H9 (cell line): ENCODE results near the gene ZBTB17. TPM values are rescaled to one million over a fixed set of nuclear protein-coding genes. Genes with fewer than 3 reads are reported as not detected.

Experiments
- DNase-seq: peaks from one replicate; pipeline ENCODE4 v3.0.0-alpha.2; 2017
- H2AFZ ChIP-seq: one replicate; pipeline ENCODE4 v1.6.1; 2013; ENCODE audit warnings: mild to moderate bottlenecking, low read length, control low read depth, moderate library complexity
- H2AK5ac ChIP-seq: 2 replicates; pipeline ENCODE4 v1.6.1; 2013; ENCODE audit warnings: low read length, control low read depth, mixed read lengths; ENCODE audit not compliant: insufficient read length
- H2BK120ac ChIP-seq: one replicate; pipeline ENCODE4 v1.6.1; 2013; ENCODE audit warnings: low read depth, mild to moderate bottlenecking, low read length, control low read depth, inconsistent platforms; ENCODE audit not compliant: poor library complexity, severe bottlenecking
- H2BK12ac ChIP-seq: 2 replicates; pipeline ENCODE4 v1.6.1; 2013; ENCODE audit warnings: low read length, control low read depth, mixed read lengths, low read depth; ENCODE audit not compliant: insufficient read length
- H2BK15ac ChIP-seq: 2 replicates; pipeline ENCODE4 v1.6.1; 2013; ENCODE audit warnings: low read depth, low read length, control low read depth
- H2BK20ac ChIP-seq: one replicate; pipeline ENCODE4 v1.6.1; 2013; ENCODE audit warnings: low read depth, mild to moderate bottlenecking, low read length, control low read depth, inconsistent platforms; ENCODE audit not compliant: poor library complexity, severe bottlenecking
- H2BK5ac ChIP-seq: 2 replicates; pipeline ENCODE4 v1.6.1; 2013; ENCODE audit warnings: low read length, control low read depth, mixed read lengths; ENCODE audit not compliant: insufficient read length
- H3K14ac ChIP-seq: 2 replicates; pipeline ENCODE4 v1.6.1; 2013; ENCODE audit warnings: low read length, control low read depth; ENCODE audit not compliant: insufficient read depth
- H3K18ac ChIP-seq: 2 replicates; pipeline ENCODE4 v1.6.1; 2013; ENCODE audit warnings: low read depth, mild to moderate bottlenecking, mixed read lengths, low read length, control low read depth; ENCODE audit not compliant: insufficient read length
- H3K23ac ChIP-seq: 2 replicates; pipeline ENCODE4 v1.6.1; 2013; ENCODE audit warnings: low read length, control low read depth, mixed read lengths, low read depth; ENCODE audit not compliant: insufficient read length
- H3K23me2 ChIP-seq: 2 replicates; pipeline ENCODE4 v1.6.1; 2013; ENCODE audit warnings: low read depth, mild to moderate bottlenecking, mixed read lengths, low read length, control low read depth; ENCODE audit not compliant: insufficient read length, poor library complexity, severe bottlenecking
- H3K27ac ChIP-seq: 2 replicates; pipeline ENCODE4 v1.5.1; 2013; ENCODE audit warnings: low read length, control low read depth, mixed read lengths, low read depth; ENCODE audit not compliant: insufficient read length
- H3K27me3 ChIP-seq: 2 replicates; pipeline ENCODE4 v1.6.1; 2013; ENCODE audit warnings: low read length, control low read depth, inconsistent platforms; ENCODE audit not compliant: insufficient read depth
- H3K4ac ChIP-seq: 2 replicates; pipeline ENCODE4 v1.6.1; 2013; ENCODE audit warnings: low read depth, mild to moderate bottlenecking, control low read depth, inconsistent platforms, low read length, moderate library complexity
- H3K4me1 ChIP-seq: 2 replicates; pipeline ENCODE4 v1.6.1; 2013; ENCODE audit warnings: low read length, control low read depth, inconsistent platforms; ENCODE audit not compliant: insufficient read depth
- H3K4me2 ChIP-seq: 2 replicates; pipeline ENCODE4 v1.6.1; 2013; ENCODE audit warnings: low read length, control low read depth, mixed read lengths; ENCODE audit not compliant: insufficient read length, insufficient read depth
- H3K56ac ChIP-seq: 2 replicates; pipeline ENCODE4 v1.6.1; 2013; ENCODE audit warnings: low read depth, mild to moderate bottlenecking, mixed read lengths, low read length, control low read depth; ENCODE audit not compliant: insufficient read length
- H3K79me1 ChIP-seq: 2 replicates; pipeline ENCODE4 v1.6.1; 2013; ENCODE audit warnings: low read depth, mild to moderate bottlenecking, moderate library complexity, low read length, control low read depth, inconsistent platforms; ENCODE audit not compliant: insufficient read depth, poor library complexity, severe bottlenecking
- H3K79me2 ChIP-seq: 2 replicates; pipeline ENCODE4 v1.6.1; 2013; ENCODE audit warnings: low read length, control low read depth, inconsistent platforms; ENCODE audit not compliant: insufficient read depth
- H3K9ac ChIP-seq: 2 replicates; pipeline ENCODE4 v1.6.1; 2013; ENCODE audit warnings: low read length, control low read depth, mixed read lengths; ENCODE audit not compliant: insufficient read length; ENCODE audit errors: extremely low read depth
- H3K9me3 ChIP-seq: one replicate; pipeline ENCODE4 v1.6.1; 2013; ENCODE audit warnings: low read depth, low read length, inconsistent platforms; ENCODE audit not compliant: control insufficient read depth
- H3T11ph ChIP-seq: one replicate; pipeline ENCODE4 v1.6.1; 2013; ENCODE audit warnings: mild to moderate bottlenecking, low read length, control low read depth, inconsistent platforms
- H4K20me1 ChIP-seq: one replicate; pipeline ENCODE4 v1.6.1; 2013; ENCODE audit not compliant: control insufficient read depth, insufficient read length, insufficient read depth
- H4K5ac ChIP-seq: 2 replicates; pipeline ENCODE4 v1.6.1; 2013; ENCODE audit warnings: low read depth, mild to moderate bottlenecking, mixed read lengths, low read length, control low read depth; ENCODE audit not compliant: insufficient read length
- H4K8ac ChIP-seq: replicated peaks from 2 replicates; pipeline ENCODE4 v1.6.1; 2013; ENCODE audit warnings: low read length, control low read depth, mixed read lengths, low read depth; ENCODE audit not compliant: insufficient read length
- H4K91ac ChIP-seq: 2 replicates; pipeline ENCODE4 v1.6.1; 2013; ENCODE audit warnings: low read depth, mild to moderate bottlenecking, moderate library complexity, mixed read lengths, low read length, control low read depth; ENCODE audit not compliant: insufficient read length
- H3K27ac Mint-ChIP-seq, 3 experiments: 2 replicates in 2 of 3; 3 replicates in 1 of 3; pipeline ENCODE4 v1.8.0; 2020 to 2021; ENCODE audit warnings: mixed read lengths in 3 of 3, mild to moderate bottlenecking in 1 of 3, moderate library complexity in 1 of 3
- H3K27me3 Mint-ChIP-seq: 2 replicates; pipeline ENCODE4 v1.8.0; 2021; ENCODE audit warnings: low read depth, mild to moderate bottlenecking, moderate library complexity, mixed read lengths
- H3K36me3 Mint-ChIP-seq, 3 experiments: 2 replicates in 2 of 3; 3 replicates in 1 of 3; pipeline ENCODE4 v1.8.0; 2020 to 2021; ENCODE audit warnings: low read depth in 3 of 3, mixed read lengths in 3 of 3; ENCODE audit not compliant: insufficient read depth in 1 of 3
- H3K4me1 Mint-ChIP-seq, 2 experiments: 2 replicates each; pipeline ENCODE4 v1.8.0; 2020; ENCODE audit warnings: mixed read lengths in 2 of 2
- H3K4me3 Mint-ChIP-seq, 2 experiments: 2 replicates in 1 of 2; 3 replicates in 1 of 2; pipeline ENCODE4 v1.8.0; 2020 to 2021; ENCODE audit warnings: mild to moderate bottlenecking in 2 of 2, mixed read lengths in 2 of 2, moderate library complexity in 1 of 2
- H3K9me3 Mint-ChIP-seq, 2 experiments: 2 replicates in 1 of 2; 3 replicates in 1 of 2; pipeline ENCODE4 v1.8.0; 2020; ENCODE audit warnings: mild to moderate bottlenecking in 2 of 2, mixed read lengths in 2 of 2, moderate library complexity in 1 of 2
- WGBS: extraction: QIAGEN DNeasy Blood & Tissue Kit; methylation state at CpG from one replicate; pipeline ENCODE4 v1.1.7; 2013; ENCODE audit warnings: missing lambda C conversion rate, low lambda C conversion rate, mixed read lengths; ENCODE audit not compliant: insufficient read length; ENCODE audit errors: extremely low coverage; 5-methylcytosine and 5-hydroxymethylcytosine counted together
- total RNA-seq: library from RNA; stranded (reverse); gene quantifications from 2 replicates; pipeline ENCODE4 v1.2.1, GENCODE V29; 2021
- TF ChIP-seq, protein P1 (sequence below): fragments of 200-600 bp; sonication (generic); conservative IDR thresholded peaks from 3 replicates; pipeline ENCODE4 v1.8.0; 2021; ENCODE audit warnings: antibody characterized with exemption, mild to moderate bottlenecking

Gene ZBTB17
- total RNA-seq, 1 experiment from 2014 or later = 16.5 TPM

DNA sequence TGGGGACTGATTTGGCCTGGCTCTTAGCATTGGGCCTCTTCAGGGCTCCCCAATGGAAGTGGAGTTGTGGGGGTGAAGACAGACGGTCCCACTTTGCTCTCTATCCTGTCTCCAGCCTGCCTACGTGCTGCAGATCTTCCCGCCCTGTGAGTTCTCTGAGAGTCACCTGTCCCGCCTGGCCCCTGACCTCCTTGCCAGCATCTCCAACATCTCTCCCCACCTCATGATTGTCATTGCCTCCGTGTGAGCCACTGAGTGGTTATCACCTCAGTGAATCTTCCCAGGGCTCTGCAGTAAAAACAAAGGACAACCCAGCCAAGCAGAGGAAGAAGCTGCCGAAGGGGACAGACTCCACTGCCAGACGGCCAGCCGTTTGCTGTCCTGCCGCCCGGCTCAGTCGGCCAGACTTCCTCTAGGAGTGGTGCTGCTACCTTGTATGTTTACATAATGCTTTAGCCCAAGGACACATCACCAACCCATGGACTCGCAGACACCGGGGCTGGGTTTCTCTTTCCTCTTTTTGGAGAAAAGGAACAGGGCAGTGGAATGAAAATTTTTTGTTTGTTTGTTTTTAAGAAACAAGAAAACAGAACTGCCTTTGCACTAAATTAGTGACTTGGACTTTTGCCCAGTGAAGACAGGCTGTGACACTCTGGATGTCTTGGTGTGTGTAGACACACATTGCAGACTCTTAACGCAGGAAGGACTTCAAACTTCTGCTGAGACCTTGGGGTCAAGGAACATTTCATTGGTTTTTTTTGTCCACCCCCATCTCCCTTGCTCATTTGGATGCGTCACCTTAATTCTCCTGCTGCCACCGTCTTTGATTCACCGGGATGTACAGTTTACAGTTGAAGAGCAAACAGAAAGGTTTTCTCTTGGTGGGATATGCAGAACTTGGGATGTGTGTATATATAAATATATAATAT lies 36.5 kb downstream of the ZBTB17 start:
- H4K8ac ChIP-seq = no peak overlapping the region
- no peaks in the 10 kb centered on the region for H3K79me1 ChIP-seq
- TF ChIP-seq, protein P1, sequence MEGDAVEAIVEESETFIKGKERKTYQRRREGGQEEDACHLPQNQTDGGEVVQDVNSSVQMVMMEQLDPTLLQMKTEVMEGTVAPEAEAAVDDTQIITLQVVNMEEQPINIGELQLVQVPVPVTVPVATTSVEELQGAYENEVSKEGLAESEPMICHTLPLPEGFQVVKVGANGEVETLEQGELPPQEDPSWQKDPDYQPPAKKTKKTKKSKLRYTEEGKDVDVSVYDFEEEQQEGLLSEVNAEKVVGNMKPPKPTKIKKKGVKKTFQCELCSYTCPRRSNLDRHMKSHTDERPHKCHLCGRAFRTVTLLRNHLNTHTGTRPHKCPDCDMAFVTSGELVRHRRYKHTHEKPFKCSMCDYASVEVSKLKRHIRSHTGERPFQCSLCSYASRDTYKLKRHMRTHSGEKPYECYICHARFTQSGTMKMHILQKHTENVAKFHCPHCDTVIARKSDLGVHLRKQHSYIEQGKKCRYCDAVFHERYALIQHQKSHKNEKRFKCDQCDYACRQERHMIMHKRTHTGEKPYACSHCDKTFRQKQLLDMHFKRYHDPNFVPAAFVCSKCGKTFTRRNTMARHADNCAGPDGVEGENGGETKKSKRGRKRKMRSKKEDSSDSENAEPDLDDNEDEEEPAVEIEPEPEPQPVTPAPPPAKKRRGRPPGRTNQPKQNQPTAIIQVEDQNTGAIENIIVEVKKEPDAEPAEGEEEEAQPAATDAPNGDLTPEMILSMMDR = no peak
- no peaks in the 10 kb centered on the region for H3K27me3 Mint-ChIP-seq
- H3K27ac ChIP-seq = no peak overlapping the region
- H3K27me3 ChIP-seq = no peaks in the 10 kb centered on the region
- H3K4me2 ChIP-seq = no peak overlapping the region
- H2AK5ac ChIP-seq = no peak overlapping the region
- H3K4ac ChIP-seq = no peak overlapping the region
- no peak overlapping the region for H3K23ac ChIP-seq
- no peak overlapping the region for H2BK15ac ChIP-seq
- no peaks in the 10 kb centered on the region for H3K9me3 ChIP-seq
- no CpG with 5 or more reads among the region's 17 CpGs for WGBS
- DNase-seq = no peak
- H3K14ac ChIP-seq = no peak overlapping the region
- H3K4me3 Mint-ChIP-seq = no peak overlapping the region
- H3K23me2 ChIP-seq = no peaks in the 10 kb centered on the region
- no peak overlapping the region for H3T11ph ChIP-seq
- no peak overlapping the region for H4K91ac ChIP-seq
- H3K18ac ChIP-seq = no peak overlapping the region
- H4K5ac ChIP-seq = no peak overlapping the region
- peaks cover 34 to 73% (median 58%) of the 10 kb centered on the region in 3 experiments for H3K36me3 Mint-ChIP-seq
- no peak overlapping the region for H2BK12ac ChIP-seq
- no peaks in the 10 kb centered on the region for H3K79me2 ChIP-seq
- peaks cover 5 to 6% of the 10 kb centered on the region in 2 experiments for H3K4me1 Mint-ChIP-seq
- H3K9me3 Mint-ChIP-seq = no peaks in the 10 kb centered on the region
- H2BK5ac ChIP-seq = no peak overlapping the region
- H4K20me1 ChIP-seq = no peaks in the 10 kb centered on the region
- H3K4me1 ChIP-seq = no peaks in the 10 kb centered on the region
- no peak overlapping the region for H3K9ac ChIP-seq
- H2BK20ac ChIP-seq = no peak overlapping the region
- peak overlapping the region in 2 of 3 experiments; percentile 7 to 89; a peak in 2 of 7 replicates for H3K27ac Mint-ChIP-seq
- H2AFZ ChIP-seq = no peak overlapping the region
- no peak overlapping the region for H2BK120ac ChIP-seq
- no peak overlapping the region for H3K56ac ChIP-seq
